NCI-H2196 treated with DMSO at 0.1 percent for 48 hours (cell line): ENCODE results near the gene MYO9A.

Experiments
- DNase-seq: peaks from one replicate; lab custom pipeline; 2025; ENCODE audit not compliant: unreplicated experiment; lab: John Stamatoyannopoulos, UW

MYO9A gene

DNA sequence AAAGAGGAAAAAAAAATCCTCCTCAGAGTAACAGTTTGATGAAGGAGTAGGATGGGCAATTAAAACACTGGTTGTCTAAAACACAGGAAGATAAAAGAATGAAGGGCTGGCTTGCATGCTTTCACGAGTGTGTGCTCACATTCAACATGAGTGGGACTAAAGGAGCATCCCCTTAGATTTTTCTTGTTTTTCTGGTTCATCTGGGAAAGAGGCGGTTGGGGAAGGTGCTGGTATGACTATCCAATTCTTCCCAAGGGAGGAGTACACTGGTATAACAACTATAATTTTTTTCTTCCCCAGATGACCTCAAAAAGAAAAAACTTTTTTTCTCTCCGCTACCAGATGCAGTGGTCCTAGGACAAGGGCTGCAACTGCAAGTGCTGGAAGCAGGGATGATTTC lies 143.7 kb downstream of the MYO9A start:
- DNase-seq, result no peak

DNA sequence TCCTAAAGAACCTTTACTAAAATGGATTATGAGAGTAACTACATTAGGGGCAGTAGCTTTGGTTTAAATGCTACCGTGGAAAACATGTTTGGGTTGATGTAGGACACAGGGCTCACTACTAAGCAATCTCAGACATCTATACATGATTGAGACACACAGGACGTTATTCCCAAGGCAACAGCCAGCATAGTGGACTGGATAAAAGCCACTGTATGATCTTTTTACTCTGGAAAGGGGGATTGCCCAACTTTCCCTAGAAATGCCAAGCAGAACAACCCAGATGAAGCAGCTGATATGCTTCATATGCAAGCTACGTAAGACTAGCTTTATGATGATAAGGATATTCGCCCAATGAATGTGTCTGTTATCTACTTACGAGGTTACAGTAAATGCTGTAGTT lies 144.6 kb downstream of the MYO9A start:
- no peak for DNase-seq

DNA sequence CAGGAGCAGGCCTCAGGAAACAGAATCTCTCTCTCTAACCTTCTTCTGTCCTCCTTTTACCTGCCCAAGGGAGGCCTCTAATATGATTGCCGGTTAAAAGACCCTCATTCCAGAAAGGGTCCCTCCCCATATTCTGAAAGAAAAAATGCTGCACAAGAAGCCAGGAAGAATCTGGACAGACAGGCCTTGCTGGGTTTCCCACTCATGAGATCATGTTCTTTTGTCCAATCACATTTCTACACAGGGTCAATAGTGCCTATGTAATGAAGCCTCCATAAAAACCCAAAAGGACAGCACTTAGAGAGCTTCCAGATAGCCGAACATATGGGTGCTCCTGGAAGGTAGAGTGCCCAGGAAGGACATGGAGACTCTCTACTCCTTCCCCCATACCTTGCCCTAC lies 146.0 kb downstream of the MYO9A start:
- no peak for DNase-seq

DNA sequence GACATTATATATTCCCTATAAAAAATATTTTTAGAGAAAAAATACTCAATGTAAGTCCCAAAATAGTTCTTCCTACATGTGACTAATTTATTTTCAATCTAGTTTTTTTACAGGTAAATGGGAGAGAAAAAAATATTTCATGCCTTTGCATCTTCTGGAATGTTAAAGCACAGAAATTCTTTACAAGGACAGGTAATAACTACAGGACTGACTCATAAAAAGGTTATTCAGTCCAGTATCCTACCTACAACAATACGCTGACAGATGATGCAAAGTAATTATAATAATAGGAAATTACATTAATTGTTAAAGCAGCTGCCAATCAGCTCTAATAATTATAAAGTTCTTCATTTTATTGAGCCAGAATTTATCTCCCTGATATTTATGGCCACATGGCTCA lies 147.5 kb downstream of the MYO9A start:
- no peak for DNase-seq

DNA sequence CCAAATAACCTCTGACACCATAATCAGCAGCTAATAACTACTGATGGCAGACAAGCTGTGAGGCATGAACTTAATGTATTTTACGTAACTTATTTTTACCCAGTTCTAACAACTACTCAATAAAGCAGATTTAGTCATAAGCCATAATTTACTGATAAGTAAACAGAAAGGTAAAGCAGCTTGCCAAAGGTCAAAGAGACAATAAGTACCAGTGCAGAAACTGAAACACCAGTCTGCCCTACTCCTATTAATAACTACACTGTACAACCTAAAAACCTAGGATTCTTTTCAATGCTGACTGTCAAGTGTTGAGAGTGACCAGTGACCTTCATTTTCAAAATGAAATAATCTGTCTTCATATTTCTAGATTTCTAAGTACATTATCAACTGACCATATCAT lies 155.4 kb downstream of the MYO9A start:
- no peak for DNase-seq

DNA sequence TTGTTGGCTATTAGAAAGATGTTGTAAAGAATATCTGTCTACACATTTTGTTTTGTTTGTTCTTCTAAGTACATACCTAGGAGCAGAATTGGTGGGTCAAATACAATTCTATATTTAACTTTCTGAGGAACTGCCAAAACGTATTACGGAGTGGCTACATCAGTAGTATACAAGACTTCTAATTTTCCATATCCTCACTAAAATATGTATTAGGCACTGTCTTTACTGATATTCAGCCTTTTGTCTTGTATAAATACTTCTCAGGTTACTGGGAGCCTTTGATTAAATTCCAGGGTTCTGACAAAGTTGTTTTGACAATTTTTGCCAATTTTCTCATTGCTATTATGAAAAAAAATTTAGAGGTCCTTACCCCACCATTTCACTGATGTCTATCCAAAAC lies 160.9 kb downstream of the MYO9A start:
- no peak for DNase-seq

DNA sequence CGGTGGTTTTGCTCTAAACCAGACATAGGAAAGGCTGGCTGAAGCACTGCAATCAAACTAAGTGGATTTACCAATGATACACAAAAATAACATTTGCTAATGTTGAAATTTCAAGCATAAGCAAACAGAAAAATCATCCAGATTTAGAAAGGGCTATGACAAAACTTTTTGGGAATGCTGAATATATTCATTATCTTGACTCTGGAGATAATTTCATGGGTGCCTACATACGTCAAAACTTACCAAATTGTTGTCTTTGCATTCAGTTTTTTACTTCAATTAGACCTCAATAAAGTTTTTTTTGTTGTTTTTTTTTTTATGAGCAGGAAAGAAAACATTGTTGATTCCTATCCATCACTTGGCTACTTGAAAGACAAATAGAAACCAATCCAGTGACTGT lies 166.8 kb downstream of the MYO9A start:
- DNase-seq, result no peak

DNA sequence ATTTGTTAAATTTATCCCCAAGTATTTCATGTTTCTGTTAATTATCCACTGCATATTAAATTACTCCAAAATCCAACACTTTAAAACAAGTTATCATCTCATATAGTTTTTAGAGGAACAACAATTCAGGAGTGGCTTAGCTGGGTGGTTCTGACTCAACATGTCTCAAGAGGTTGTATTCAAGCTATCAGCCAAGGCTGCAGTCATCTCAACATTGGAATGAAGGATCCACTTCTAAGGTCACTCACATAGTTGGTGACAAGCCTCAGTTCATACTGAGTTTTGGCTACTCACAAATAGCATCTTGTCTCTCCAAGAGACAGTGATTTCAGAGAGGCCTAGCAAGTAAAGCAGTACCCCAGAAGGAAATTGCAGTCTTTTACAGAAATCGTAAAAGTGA lies 172.9 kb downstream of the MYO9A start:
- no peak for DNase-seq

DNA sequence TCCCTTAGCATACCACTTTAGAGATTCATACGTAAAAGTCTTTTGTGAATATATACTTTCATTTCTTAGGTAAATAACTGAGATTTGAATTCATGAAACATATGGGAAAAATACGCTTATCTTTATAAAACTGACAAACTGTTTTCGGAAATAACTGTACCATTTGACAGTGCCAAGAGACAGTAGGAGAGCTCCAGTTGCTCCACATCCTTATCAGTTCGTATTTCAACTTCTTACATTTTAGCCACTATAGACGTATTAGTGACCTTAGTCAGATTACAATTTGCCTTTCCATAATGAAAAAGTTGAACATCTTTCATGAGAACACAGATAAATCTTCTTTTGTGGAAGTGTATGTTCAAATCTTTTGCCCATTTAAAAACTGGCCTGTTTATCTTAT lies 174.1 kb downstream of the MYO9A start:
- no peak for DNase-seq

DNA sequence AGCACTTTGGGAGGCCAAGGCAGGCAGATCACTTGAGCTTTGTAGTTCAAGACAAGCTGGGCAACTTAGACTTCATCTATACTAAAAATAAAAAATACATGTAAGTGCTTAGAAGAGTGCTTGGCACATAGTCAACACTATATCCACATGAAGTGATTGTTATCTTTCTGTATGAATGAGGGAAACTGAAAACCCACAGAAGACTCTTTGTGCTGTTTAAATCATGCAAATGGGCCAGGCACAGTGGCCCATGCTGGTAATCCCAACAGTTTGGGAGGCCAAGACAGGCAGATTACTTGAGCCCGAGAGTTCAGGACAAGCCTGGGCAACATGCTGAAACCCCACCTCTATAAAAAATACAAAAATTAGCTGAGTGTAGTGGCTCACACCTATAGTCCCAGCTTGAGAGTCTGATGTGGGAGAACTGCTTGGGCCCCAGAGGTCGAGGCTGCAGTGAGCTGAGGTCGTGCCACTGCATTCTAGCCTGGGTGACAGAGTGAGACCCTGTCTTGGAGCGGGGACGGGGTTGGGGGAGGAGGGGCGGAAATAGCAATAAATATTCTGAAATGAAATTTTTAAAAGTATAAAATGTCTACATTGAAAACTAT lies 177.9 kb downstream of the MYO9A start:
- DNase-seq, result no peak

DNA sequence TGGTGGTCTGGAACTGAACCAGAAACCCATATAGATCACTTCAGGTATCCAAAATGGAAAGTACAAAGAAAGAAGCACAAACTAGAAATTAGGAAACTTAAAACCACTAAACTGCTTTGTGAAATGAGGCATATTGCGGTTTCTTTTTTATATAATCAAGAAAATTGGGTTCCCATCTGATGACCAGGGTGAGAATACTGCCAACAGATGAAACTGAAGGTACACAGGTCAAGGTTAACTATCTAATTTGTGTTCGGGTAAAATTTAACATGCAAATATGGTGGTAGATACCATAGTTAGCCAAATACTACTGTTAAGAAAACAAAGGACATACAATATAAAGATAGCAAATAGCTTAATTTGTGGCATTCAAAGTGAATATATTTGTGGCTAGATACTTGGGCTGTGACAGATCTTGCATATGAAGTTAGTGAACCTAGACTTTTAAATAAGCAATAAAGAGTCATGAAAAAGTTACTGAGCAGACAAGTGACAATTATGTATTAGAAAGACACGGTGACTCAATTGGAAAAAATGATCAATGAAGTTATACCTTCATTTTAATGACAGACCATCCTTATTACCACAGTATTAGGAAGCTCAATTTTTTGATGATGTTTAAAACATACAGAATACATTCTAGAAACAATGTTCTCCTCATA lies 180.2 kb downstream of the MYO9A start:
- no peak for DNase-seq

DNA sequence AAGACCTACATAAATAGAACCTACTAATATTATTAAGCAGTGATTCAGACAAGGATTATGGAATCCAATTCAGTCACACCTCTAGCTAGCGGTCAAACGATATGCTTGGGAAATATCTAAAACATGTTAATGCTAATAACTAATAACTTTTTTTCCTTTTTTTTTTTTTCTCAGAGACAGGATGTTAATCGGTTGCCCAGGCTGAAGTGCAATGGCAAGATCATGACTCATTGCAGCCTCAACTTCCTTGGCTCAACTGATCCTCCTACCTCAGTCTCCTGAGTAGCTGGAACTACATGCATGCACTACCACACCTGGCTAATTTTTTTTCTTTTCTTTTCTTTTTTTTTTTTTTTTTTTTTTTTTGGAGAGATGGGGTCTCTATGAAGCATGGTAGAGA lies 183.5 kb downstream of the MYO9A start:
- no peak for DNase-seq

DNA sequence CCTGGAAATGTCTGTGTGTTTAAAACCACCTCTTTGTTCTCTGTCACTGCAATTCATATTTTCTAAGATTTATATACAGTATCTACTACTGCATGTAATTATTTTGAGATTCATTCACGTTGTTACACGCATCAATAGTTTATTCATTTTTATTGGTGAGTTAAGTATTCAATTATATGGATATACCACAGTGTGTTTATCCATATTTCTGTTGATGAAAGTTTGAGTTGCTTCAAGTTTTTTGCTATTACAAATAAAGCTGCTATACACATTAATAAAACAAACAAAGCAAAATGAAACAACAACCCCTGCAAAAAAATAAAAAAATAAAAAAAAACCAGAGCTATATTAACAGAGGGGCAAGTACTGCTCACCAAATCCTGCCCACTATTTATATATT lies 185.3 kb downstream of the MYO9A start:
- DNase-seq, result no peak

DNA sequence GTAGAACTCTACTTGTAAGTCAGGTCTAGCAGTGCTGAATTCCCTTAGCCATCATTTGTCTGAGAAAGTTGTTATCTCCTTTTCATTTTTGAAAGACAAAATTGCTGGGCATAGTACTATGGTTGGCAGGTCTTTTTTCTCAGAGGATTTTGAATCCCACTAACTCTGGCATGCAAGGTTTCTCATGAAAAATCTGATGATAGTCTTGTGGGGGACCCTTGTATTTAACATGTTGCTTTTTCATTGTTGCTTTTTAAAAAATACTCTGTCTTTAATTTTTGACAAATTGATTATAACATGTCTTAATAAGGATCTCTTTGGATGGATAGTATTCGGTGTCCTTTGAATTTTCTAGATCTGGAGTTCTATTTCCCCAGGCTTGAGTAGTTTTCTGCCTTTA lies 186.7 kb downstream of the MYO9A start:
- no peak for DNase-seq

DNA sequence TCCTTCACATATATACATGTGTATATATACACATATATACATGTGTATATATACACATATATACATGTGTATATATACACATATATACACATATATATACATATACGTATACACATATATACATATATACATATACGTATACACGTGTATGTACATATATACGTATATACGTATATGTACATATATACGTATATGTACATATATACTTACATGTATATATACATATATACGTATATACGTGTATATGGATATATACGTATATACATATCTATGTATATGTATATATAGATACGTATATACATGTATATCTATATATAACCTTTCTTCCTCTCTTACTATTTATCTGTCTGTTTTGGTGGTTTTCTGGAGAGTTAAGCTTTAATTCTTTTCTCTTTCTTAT lies 192.8 kb downstream of the MYO9A start:
- DNase-seq, result no peak

DNA sequence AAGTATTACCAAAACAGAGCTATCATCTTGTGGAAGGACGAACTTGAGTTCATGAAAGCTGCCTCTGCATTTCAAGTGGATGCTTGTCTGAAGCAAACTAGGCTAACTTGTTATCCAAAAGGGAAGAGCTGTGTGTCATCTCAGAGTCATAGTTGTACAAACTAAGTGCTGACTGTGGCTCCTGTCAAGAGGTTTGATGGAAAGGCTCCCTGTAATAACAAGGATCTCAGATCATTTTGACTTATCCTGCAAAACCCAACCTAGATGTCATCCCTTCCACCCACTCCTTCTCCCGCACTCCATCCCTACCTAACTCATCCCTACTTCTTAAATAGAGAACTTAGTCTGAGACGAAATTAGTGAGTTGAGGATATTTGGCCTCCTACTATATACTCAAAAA lies 196.8 kb downstream of the MYO9A start:
- DNase-seq, result no peak

DNA sequence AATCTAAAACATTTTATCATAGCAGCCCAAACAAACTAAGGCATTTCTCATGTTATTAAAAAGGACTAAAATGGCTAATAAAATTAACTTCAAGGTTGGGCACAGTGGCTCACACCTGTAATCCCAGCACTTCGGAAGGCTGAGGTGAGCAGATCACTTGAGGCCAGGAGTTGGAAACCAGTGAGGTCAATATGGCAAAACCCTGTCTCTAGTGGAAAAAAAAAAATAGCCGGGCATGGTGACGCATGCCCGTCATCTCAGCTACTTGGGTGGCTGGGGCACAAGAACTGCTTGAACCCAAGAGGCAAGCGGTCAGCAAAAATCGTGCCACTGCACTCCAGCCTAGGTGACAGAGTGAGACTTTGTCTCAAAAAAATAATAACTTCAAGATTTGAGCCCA lies 197.4 kb downstream of the MYO9A start:
- no peak for DNase-seq

DNA sequence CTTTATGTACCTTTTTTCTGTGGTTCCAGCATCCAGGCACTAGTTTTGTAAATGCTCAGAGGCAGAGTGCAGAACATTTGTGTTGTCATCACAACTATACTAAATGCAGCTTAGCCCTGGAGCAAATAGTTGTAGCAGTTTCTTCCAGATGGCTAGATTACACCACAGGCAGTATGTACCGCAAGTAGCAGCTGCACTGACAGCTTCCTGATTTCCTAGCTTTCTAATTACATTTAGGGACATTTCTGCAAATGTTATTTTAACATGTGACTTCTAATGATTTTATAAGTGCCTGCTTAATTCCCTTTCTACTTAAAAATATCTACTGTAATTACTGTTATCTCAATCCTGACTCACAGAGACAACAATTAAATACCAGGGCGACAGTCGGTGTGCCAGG lies 201.1 kb downstream of the MYO9A start:
- DNase-seq, result no peak

DNA sequence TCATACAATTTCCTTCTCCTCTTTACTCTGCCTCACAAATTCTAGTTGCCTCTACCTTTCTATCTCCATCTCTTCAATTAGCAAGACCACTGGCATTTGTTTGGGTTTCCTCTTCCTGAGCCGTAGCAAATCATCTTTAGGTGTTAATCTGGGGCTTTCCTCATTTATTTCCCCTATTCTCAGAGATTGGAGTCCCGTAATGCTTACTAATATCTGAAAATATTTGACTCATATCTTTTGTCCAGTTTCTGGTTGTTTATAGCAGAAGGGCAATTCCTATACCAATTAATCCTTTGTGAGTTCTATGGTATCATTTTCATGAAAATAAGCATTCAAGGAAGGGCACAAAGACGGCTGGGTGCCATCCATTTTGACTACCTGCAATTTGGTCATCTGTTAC lies 203.9 kb downstream of the MYO9A start:
- no peak for DNase-seq

DNA sequence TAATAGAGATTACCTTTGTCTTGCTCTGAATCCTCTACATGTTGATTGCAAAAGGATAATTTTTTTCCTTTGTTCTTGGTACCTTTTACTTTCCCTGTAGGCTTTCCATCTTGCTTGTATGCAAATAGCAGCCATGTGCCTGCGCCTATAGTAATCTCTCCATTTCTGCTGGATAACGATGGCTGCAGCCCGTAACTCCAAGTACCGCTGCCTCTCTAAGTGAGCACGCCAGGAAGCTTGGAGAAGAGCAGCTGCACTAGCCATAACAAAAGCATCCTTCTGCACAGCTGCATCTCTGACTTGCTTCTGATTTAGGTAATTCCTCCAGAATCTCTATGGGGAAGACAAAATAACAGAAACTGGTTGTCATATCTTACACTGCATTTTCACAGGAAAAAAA lies 218.3 kb downstream of the MYO9A start:
- DNase-seq, result no peak

DNA sequence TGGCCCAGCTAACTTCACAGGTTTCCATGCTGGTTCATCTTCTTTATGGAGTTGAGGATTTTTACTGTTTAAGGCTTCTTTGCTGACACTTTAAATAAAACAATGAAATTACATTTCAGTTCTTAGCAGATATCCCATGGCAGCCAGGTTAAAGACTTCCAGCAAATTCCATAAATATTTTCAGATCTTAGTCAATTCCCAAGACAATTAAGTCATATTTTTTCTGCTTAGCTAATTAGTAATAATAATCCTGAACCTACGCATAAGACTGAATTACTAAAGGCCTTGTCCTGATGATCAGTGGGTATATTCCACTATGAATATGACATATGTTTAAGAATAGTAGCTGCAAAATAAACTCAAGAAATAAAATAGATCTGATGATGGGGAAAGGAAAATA lies 224.3 kb downstream of the MYO9A start:
- DNase-seq, result no peak

DNA sequence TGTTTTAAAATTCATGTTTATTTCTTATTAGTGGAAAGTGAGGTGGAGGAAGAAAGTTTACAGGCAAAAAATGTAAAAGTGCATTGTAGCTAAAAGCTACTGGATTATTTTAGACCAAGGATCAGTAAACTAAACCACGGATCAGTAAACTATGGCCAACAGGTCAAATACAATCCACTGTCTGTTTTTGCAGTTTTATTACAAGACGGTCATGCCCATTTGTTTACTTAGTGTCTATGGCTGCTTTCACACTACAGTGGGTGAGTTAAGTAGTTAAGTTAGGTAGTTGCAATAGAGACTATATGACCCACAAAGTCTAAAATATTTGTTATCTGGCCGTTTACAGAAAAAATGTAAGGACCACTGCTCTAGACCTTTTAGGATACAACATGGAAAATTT lies 225.6 kb downstream of the MYO9A start:
- DNase-seq, result no peak

DNA sequence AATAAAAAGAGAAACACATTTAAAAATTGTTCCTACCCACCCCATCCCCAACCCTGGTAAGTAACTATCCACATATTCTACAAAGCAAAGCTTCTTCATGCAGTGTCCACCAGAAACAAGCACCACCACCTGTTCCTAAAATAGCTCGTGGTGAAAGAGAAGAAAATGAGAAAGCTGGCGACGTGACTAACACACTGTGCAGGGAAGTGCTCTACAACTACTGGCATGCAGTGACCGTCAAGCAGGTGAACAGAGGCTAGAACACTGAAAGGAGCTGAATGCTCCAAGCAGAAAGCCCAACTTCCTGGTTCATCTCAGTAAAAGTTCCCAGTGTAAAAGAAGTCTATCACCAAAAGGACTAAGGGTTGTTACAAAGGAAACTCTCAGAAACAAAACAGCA lies 226.9 kb downstream of the MYO9A start:
- DNase-seq, result no peak
